MM.1S (cell line): ENCODE data around the gene LGR4.

Experiments
- CTCF ChIP-seq: fragments of 300-600 bp; sonication (generic); IDR thresholded peaks from 2 replicates; pipeline ENCODE4 v1.5.1; 2016; ENCODE audit warnings: antibody characterized with exemption, low read length, mixed read lengths
- EZH2 ChIP-seq: fragments of 300-600 bp; sonication (generic); optimal IDR thresholded peaks from 2 replicates; pipeline ENCODE3; 2017; ENCODE audit warnings: low read depth, mild to moderate bottlenecking, antibody characterized with exemption, low read length, mixed read lengths
- EZH2phosphoT487 ChIP-seq: fragments of 300-600 bp; sonication (generic); IDR thresholded peaks from 2 replicates; pipeline ENCODE4 v1.6.1; 2018; ENCODE audit warnings: antibody characterized with exemption, low read length

GRCh38 chr11:27401833-27402316, 70.7 kb downstream of the LGR4 start:
- TF ChIP-seq CTCF (no peak), EZH2phosphoT487 (no peak), EZH2 (no peak)
